ENCODE data around the gene FBXW5.

- TF ChIP-seq EZH2 (IDR thresholded peaks at IDR 0.05; ENCODE audit: insufficient read depth, poor library complexity, severe bottlenecking): no peak
- no peak for TF ChIP-seq EZH2phosphoT487 (IDR thresholded peaks at IDR 0.05; ENCODE audit: insufficient read depth, low read depth)
These were observed 11.4 kb upstream of the FBXW5 start for GRCh38 chr9:136955943-136956335.

Measured in GM23248 (cell line).